ENCODE results near the gene GRPEL1. TPM values are rescaled to one million over a fixed set of nuclear protein-coding genes. Genes with fewer than 3 reads are reported as not detected.

GRPEL1 gene
- total and polyA plus RNA-seq, 9 of the 15 experiments (the other 6 are each of a cell fraction or from before 2014, with no cell fraction given), result 43.4 to 192 (median 86.6) TPM

GRCh38 chr4:7018281-7018680, 49.6 kb downstream of the GRPEL1 start:
- intact Hi-C loops (cut with micrococcal nuclease), result no loop called here
- in situ Hi-C loops (cut with MboI), result no loop called here
- Histone ChIP-seq H3K9ac (ENCODE audit: insufficient read depth in 1 of 2, low read depth in 2 of 2, low read length in 2 of 2) (peak overlapping the region in 1 of 2 experiments; percentile 61; a peak in 2 of 4 replicates), H4K20me1 (replicated peaks; ENCODE audit: control insufficient read depth, insufficient read depth, low read length) (0 out of 2 replicates have a peak, but pooled peaks cover 3% of the 10 kb centered on the region), H3K9me3 (replicated peaks; ENCODE audit: control insufficient read depth, insufficient read depth, low read depth, low read length) (no peaks in the 10 kb centered on the region), H3K4me2 (ENCODE audit: insufficient read depth, low read length) (no peak overlapping the region), H3K9me1 (ENCODE audit: control insufficient read depth, insufficient read depth, low read length) (peaks cover 11% of the 10 kb centered on the region), H2AFZ (ENCODE audit: low read depth, low read length) (no peak overlapping the region), H3K27me3 (ENCODE audit: control insufficient read depth in 2 of 2, insufficient read depth in 2 of 2, low read length in 2 of 2) (no peaks in the 10 kb centered on the region), H3K4me3 (no peak overlapping the region), H3K36me3 (ENCODE audit: control insufficient read depth, insufficient read depth, low read length) (peaks cover 95% of the 10 kb centered on the region), H3K79me2 (ENCODE audit: control insufficient read depth, insufficient read depth, low read length) (0 out of 3 replicates have a peak, but pooled peaks cover 3% of the 10 kb centered on the region), H3K27ac (ENCODE audit: extremely low read depth, low read depth, low read length) (no peak overlapping the region), H3K4me1 (replicated peaks in 1 of 2; ENCODE audit: control insufficient read depth in 2 of 2, insufficient read depth in 2 of 2, low read length in 2 of 2) (peaks cover 13 to 29% of the 10 kb centered on the region in 2 experiments; a peak in 4 of 5 replicates)
- CTCF ChIA-PET (ENCODE audit: low intra/inter-chr PET ratio), result no interaction called here
- TF ChIP-seq MTA2 (IDR thresholded peaks at IDR 0.05; ENCODE audit: low read depth) (no peak), RBM22 (IDR thresholded peaks at IDR 0.05; ENCODE audit: low read depth, low read length, poor library complexity, severe bottlenecking) (peak; percentile 53)
- WGBS (ENCODE audit: insufficient coverage, low coverage, missing lambda C conversion rate), result 89% methylated on average over 8 of the region's 9 CpGs
- DNase-seq (ENCODE audit: extremely low read depth in 1 of 4, low spot score in 3 of 4), result no peak
- POLR2A ChIA-PET, result interaction anchor here (0.6 to 1.5 kb wide), 4 partner anchors 12 to 483 kb away, joined by 3 to 4 read pairs (median 4); no protein-coding TSS in a partner anchor
- no peak for FAIRE-seq
- no peak for ATAC-seq
- BruUV-seq (replicated peaks), result no TSS peak

GRCh38 chr4:7017446-7018048, 50.3 kb downstream of the GRPEL1 start:
- peaks cover 11% of the 10 kb centered on the region for H3K9me1 ChIP-seq (ENCODE audit: control insufficient read depth, insufficient read depth, low read length)
- H3K27ac ChIP-seq (ENCODE audit: extremely low read depth, low read depth, low read length), result no peak overlapping the region; the same call in 2 of the 3 replicates
- intact Hi-C loops (cut with micrococcal nuclease) (no loop called here), in situ Hi-C loops (cut with MboI) (no loop called here)
- FAIRE-seq (peak; percentile 19), DNase-seq (ENCODE audit: extremely low read depth in 1 of 4, low spot score in 3 of 4) (no peak), ATAC-seq (no peak)
- no peak overlapping the region for H3K4me3 ChIP-seq
- H4K20me1 ChIP-seq (replicated peaks; ENCODE audit: control insufficient read depth, insufficient read depth, low read length), result 0 out of 2 replicates have a peak, but pooled peaks cover 3% of the 10 kb centered on the region
- 92% methylated on average over 6 of the region's 6 CpGs for WGBS (ENCODE audit: insufficient coverage, low coverage, missing lambda C conversion rate)
- ChIA-PET POLR2A (interaction anchor here (0.6 to 1.5 kb wide), 5 partner anchors 13 to 482 kb away, joined by 3 to 4 read pairs (median 3); a partner anchor contains a TSS), CTCF (ENCODE audit: low intra/inter-chr PET ratio) (no interaction called here)
- peaks cover 13 to 29% of the 10 kb centered on the region in 2 experiments; a peak in 4 of 5 replicates for H3K4me1 ChIP-seq (replicated peaks in 1 of 2; ENCODE audit: control insufficient read depth in 2 of 2, insufficient read depth in 2 of 2, low read length in 2 of 2)
- H2AFZ ChIP-seq (ENCODE audit: low read depth, low read length), result no peak overlapping the region
- H3K27me3 ChIP-seq (ENCODE audit: control insufficient read depth in 2 of 2, insufficient read depth in 2 of 2, low read length in 2 of 2), result no peaks in the 10 kb centered on the region
- no peak overlapping the region for H3K9ac ChIP-seq (ENCODE audit: insufficient read depth in 1 of 2, low read depth in 2 of 2, low read length in 2 of 2)
- no TSS peak for BruUV-seq (replicated peaks)
- TF ChIP-seq MAFK (IDR thresholded peaks at IDR 0.05; ENCODE audit: low read length) (peak; percentile 98), PATZ1 (CRISPR knock-in tag; IDR thresholded peaks at IDR 0.05; ENCODE audit: borderline replicate concordance) (no peak), CCAR2 (IDR thresholded peaks at IDR 0.05; ENCODE audit: low read depth, low read length) (no peak), MAFF (IDR thresholded peaks at IDR 0.05; ENCODE audit: low read length) (peak; percentile 97), C11orf30 (IDR thresholded peaks at IDR 0.05; ENCODE audit: low read depth) (peak; percentile 92), ZNF316 (IDR thresholded peaks at IDR 0.05) (peak; percentile 96), E2F6 (IDR thresholded peaks at IDR 0.05; ENCODE audit: borderline replicate concordance in 1 of 2, extremely low read depth in 1 of 2, insufficient read depth in 1 of 2, insufficient read length in 1 of 2, low read depth in 1 of 2, low read length in 1 of 2, poor library complexity in 1 of 2, severe bottlenecking in 1 of 2) (no peak), MAFG (tag; conservative IDR thresholded peaks at IDR 0.05) (peak; percentile 91), HNRNPLL (IDR thresholded peaks at IDR 0.05; ENCODE audit: low read depth, low read length, poor library complexity, severe bottlenecking) (no peak)
- peaks cover 94% of the 10 kb centered on the region for H3K36me3 ChIP-seq (ENCODE audit: control insufficient read depth, insufficient read depth, low read length)
- H3K4me2 ChIP-seq (ENCODE audit: insufficient read depth, low read length), result no peak overlapping the region
- 0 out of 3 replicates have a peak, but pooled peaks cover 3% of the 10 kb centered on the region for H3K79me2 ChIP-seq (ENCODE audit: control insufficient read depth, insufficient read depth, low read length)
- no peaks in the 10 kb centered on the region for H3K9me3 ChIP-seq (replicated peaks; ENCODE audit: control insufficient read depth, insufficient read depth, low read depth, low read length)

Measured in K562 (cell line).